ENCODE results near the gene MLLT6. TPM values are rescaled to one million over a fixed set of nuclear protein-coding genes. Genes with fewer than 3 reads are reported as not detected.

MLLT6 gene
- total and polyA plus RNA-seq, 2 of the 13 experiments (the other 11 are each of a cell fraction or from before 2014, with no cell fraction given) = 50.7 to 69.5 TPM

DNA sequence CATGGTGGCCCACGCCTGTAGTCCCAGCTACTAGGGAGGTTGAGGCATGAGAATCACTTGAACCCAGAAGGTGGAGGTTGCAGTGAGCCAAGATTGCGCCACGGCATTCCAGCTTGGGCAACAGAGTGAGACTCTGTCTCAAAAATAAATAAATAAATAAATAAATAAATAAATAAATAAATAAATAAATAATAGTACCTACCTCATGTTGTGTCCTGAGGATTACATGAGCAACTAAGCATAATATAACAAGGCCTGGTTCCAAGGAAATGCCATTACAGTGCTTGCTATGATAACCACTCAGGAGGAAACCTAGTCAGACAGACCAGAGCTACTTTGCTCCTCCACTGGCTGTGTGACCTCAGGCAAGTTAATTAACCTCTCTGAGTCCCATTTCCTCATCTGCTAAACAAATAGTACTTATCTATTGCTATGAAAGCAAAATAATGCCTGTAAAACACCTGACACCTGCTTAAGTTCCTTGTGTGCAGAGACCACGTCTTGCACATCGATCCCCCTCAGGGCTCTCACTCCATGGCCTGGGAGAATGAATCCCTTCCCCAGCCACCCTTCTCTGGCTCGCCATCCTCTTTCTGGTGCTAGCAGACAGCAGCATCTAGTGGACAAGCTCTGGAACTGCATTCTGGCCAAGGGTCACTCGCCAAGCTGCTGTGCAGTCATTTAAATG, 37.8 kb upstream of the MLLT6 start (continued):
- no peak for TF ChIP-seq HIVEP1 (CRISPR knock-in tag; IDR thresholded peaks at IDR 0.05)
- TF ChIP-seq ZNF619 (CRISPR knock-in tag; IDR thresholded peaks at IDR 0.05) = no peak
- 0 out of 2 replicates have a peak, but pooled peaks have one; percentile 18 for TF ChIP-seq ZMYM4 (CRISPR knock-in tag; IDR thresholded peaks at IDR 0.05)
- TF ChIP-seq, protein P1, sequence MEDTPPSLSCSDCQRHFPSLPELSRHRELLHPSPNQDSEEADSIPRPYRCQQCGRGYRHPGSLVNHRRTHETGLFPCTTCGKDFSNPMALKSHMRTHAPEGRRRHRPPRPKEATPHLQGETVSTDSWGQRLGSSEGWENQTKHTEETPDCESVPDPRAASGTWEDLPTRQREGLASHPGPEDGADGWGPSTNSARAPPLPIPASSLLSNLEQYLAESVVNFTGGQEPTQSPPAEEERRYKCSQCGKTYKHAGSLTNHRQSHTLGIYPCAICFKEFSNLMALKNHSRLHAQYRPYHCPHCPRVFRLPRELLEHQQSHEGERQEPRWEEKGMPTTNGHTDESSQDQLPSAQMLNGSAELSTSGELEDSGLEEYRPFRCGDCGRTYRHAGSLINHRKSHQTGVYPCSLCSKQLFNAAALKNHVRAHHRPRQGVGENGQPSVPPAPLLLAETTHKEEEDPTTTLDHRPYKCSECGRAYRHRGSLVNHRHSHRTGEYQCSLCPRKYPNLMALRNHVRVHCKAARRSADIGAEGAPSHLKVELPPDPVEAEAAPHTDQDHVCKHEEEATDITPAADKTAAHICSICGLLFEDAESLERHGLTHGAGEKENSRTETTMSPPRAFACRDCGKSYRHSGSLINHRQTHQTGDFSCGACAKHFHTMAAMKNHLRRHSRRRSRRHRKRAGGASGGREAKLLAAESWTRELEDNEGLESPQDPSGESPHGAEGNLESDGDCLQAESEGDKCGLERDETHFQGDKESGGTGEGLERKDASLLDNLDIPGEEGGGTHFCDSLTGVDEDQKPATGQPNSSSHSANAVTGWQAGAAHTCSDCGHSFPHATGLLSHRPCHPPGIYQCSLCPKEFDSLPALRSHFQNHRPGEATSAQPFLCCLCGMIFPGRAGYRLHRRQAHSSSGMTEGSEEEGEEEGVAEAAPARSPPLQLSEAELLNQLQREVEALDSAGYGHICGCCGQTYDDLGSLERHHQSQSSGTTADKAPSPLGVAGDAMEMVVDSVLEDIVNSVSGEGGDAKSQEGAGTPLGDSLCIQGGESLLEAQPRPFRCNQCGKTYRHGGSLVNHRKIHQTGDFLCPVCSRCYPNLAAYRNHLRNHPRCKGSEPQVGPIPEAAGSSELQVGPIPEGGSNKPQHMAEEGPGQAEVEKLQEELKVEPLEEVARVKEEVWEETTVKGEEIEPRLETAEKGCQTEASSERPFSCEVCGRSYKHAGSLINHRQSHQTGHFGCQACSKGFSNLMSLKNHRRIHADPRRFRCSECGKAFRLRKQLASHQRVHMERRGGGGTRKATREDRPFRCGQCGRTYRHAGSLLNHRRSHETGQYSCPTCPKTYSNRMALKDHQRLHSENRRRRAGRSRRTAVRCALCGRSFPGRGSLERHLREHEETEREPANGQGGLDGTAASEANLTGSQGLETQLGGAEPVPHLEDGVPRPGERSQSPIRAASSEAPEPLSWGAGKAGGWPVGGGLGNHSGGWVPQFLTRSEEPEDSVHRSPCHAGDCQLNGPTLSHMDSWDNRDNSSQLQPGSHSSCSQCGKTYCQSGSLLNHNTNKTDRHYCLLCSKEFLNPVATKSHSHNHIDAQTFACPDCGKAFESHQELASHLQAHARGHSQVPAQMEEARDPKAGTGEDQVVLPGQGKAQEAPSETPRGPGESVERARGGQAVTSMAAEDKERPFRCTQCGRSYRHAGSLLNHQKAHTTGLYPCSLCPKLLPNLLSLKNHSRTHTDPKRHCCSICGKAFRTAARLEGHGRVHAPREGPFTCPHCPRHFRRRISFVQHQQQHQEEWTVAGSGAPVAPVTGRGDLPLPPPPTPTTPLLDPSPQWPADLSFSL (CRISPR knock-in tag; IDR thresholded peaks at IDR 0.05) = no peak
- TF ChIP-seq, protein P2, sequence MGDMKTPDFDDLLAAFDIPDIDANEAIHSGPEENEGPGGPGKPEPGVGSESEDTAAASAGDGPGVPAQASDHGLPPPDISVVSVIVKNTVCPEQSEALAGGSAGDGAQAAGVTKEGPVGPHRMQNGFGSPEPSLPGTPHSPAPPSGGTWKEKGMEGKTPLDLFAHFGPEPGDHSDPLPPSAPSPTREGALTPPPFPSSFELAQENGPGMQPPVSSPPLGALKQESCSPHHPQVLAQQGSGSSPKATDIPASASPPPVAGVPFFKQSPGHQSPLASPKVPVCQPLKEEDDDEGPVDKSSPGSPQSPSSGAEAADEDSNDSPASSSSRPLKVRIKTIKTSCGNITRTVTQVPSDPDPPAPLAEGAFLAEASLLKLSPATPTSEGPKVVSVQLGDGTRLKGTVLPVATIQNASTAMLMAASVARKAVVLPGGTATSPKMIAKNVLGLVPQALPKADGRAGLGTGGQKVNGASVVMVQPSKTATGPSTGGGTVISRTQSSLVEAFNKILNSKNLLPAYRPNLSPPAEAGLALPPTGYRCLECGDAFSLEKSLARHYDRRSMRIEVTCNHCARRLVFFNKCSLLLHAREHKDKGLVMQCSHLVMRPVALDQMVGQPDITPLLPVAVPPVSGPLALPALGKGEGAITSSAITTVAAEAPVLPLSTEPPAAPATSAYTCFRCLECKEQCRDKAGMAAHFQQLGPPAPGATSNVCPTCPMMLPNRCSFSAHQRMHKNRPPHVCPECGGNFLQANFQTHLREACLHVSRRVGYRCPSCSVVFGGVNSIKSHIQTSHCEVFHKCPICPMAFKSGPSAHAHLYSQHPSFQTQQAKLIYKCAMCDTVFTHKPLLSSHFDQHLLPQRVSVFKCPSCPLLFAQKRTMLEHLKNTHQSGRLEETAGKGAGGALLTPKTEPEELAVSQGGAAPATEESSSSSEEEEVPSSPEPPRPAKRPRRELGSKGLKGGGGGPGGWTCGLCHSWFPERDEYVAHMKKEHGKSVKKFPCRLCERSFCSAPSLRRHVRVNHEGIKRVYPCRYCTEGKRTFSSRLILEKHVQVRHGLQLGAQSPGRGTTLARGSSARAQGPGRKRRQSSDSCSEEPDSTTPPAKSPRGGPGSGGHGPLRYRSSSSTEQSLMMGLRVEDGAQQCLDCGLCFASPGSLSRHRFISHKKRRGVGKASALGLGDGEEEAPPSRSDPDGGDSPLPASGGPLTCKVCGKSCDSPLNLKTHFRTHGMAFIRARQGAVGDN (CRISPR knock-in tag; IDR thresholded peaks at IDR 0.05) = no peak; the same call in 1 of the 2 replicates
- TF ChIP-seq CAMTA2 (CRISPR knock-in tag; IDR thresholded peaks at IDR 0.05; ENCODE audit: borderline replicate concordance) = no peak
- TF ChIP-seq ZNF552 (CRISPR knock-in tag; IDR thresholded peaks at IDR 0.05; ENCODE audit: borderline replicate concordance) = no peak
- no peak for TF ChIP-seq MTF2 (CRISPR knock-in tag; IDR thresholded peaks at IDR 0.05; ENCODE audit: borderline replicate concordance)
- peak; percentile 24; the same call in 1 of the 2 replicates for TF ChIP-seq SIX1 (CRISPR knock-in tag; IDR thresholded peaks at IDR 0.05; ENCODE audit: borderline replicate concordance)
- TF ChIP-seq ZNF292 (CRISPR knock-in tag; IDR thresholded peaks at IDR 0.05; ENCODE audit: borderline replicate concordance, low read depth) = peak; percentile 55; the same call in 1 of the 2 replicates
- TF ChIP-seq, protein P3, sequence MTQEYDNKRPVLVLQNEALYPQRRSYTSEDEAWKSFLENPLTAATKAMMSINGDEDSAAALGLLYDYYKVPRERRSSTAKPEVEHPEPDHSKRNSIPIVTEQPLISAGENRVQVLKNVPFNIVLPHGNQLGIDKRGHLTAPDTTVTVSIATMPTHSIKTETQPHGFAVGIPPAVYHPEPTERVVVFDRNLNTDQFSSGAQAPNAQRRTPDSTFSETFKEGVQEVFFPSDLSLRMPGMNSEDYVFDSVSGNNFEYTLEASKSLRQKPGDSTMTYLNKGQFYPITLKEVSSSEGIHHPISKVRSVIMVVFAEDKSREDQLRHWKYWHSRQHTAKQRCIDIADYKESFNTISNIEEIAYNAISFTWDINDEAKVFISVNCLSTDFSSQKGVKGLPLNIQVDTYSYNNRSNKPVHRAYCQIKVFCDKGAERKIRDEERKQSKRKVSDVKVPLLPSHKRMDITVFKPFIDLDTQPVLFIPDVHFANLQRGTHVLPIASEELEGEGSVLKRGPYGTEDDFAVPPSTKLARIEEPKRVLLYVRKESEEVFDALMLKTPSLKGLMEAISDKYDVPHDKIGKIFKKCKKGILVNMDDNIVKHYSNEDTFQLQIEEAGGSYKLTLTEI (CRISPR knock-in tag; conservative IDR thresholded peaks at IDR 0.05) = no peak
- no peak for TF ChIP-seq ZNF230 (CRISPR knock-in tag; IDR thresholded peaks at IDR 0.05)
- TF ChIP-seq WIZ (CRISPR knock-in tag; IDR thresholded peaks at IDR 0.05) = no peak
- no peak for TF ChIP-seq TCF12 (IDR thresholded peaks at IDR 0.05)
- TF ChIP-seq TCF12 (CRISPR knock-in tag; IDR thresholded peaks at IDR 0.05) = no peak
- TF ChIP-seq, protein P4, sequence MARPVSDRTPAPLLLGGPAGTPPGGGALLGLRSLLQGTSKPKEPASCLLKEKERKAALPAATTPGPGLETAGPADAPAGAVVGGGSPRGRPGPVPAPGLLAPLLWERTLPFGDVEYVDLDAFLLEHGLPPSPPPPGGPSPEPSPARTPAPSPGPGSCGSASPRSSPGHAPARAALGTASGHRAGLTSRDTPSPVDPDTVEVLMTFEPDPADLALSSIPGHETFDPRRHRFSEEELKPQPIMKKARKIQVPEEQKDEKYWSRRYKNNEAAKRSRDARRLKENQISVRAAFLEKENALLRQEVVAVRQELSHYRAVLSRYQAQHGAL (CRISPR knock-in tag; IDR thresholded peaks at IDR 0.05; ENCODE audit: not compliant biosample characterization) = no peak

All from HepG2 (cell line).